ENCODE data around the gene EMP1. TPM values are rescaled to one million over a fixed set of nuclear protein-coding genes. Genes with fewer than 3 reads are reported as not detected.

The EMP1 gene
- total and polyA plus RNA-seq, 4 donors: 67.5 to 348 (median 167) TPM

DNA sequence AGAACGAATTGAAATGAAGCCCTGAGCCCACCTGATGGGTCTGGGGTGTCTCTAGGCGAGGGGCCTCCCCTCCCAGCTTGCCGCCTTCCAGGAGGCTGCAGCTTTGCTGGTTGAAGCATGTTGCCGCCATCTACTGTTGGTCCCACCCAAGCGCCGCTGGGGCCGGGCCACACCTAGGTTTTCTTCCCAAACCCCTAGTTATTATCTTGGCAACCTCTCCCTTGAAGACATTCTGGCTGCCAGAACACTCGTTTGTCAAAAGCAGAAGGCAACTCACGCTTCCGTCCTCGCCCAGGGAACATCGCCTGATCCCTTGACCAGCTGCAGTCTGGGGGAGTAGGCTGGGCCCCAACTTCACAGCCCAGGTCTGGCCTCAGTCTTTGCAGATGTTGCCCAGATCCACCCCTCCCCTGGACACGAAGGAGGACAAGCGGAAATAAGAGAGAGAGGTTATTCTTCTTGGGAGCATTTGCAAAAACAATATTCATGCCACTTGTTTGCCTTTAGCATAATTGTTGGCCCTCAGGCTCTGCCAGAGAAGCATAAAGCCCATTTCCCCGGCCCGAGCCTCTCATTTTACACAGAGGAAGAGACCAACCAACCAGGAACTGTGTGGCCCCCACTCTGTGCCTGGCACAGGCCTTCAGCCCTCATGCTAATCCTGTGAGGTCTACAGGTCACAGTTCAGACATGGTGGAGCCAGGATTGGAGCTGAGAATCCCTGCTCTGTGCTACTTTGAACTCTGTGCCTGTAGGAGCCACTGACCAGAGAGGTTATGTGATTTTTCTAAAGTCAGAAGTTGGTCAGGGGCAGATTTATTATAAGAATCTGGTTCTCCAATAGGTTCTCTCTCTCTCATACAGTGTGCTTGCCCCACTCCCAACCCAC is 6.8 kb downstream of the EMP1 start:
- peak overlapping the region; percentile 73 to 75 for H3K27ac ChIP-seq (ENCODE audit: low read depth in 1 of 2, low read length in 1 of 2)

DNA sequence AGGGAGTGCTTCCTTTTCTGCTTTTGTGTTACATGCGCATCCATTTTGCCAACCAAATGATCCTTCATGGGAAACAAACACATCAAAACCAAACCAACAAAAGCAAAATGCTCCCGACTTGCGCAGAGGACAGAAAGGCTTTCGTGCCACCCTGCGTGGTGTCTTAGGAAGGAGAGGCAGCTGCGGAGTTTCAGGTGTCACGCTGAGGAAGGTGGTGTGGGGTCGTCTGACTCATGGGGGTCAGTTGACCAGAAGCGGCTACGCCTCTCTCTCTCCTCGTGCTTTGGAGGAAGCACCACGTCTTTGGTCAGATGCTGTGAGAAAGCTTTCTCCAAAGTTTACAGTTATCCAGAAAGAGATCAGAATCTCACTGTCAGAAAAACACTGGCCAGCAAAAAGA is 7.9 kb downstream of the EMP1 start:
- Histone ChIP-seq H3K9me3 (ENCODE audit: control insufficient read depth in 4 of 4, insufficient read depth in 3 of 4, low read length in 3 of 4) (peaks cover 0 to 2% (median 0%) of the 10 kb centered on the region in 4 donors), H3K27me3 (ENCODE audit: control insufficient read depth in 3 of 3, insufficient read depth in 3 of 3, low read length in 2 of 3) (no peaks in the 10 kb centered on the region), H3K4me1 (ENCODE audit: control insufficient read depth in 5 of 5, insufficient read depth in 5 of 5, low read length in 5 of 5) (peaks cover 4 to 54% (median 17%) of the 10 kb centered on the region in 5 donors), H3K9ac (ENCODE audit: insufficient read depth in 1 of 2, low read length in 2 of 2) (no peak overlapping the region), H3K36me3 (ENCODE audit: control insufficient read depth in 4 of 4, insufficient read depth in 4 of 4, low read length in 4 of 4) (no peaks in the 10 kb centered on the region), H3K4me3 (no peak overlapping the region), H3K27ac (ENCODE audit: low read depth in 1 of 2, low read length in 1 of 2) (peak overlapping the region; percentile 9 to 50)
- TF ChIP-seq, protein P1, sequence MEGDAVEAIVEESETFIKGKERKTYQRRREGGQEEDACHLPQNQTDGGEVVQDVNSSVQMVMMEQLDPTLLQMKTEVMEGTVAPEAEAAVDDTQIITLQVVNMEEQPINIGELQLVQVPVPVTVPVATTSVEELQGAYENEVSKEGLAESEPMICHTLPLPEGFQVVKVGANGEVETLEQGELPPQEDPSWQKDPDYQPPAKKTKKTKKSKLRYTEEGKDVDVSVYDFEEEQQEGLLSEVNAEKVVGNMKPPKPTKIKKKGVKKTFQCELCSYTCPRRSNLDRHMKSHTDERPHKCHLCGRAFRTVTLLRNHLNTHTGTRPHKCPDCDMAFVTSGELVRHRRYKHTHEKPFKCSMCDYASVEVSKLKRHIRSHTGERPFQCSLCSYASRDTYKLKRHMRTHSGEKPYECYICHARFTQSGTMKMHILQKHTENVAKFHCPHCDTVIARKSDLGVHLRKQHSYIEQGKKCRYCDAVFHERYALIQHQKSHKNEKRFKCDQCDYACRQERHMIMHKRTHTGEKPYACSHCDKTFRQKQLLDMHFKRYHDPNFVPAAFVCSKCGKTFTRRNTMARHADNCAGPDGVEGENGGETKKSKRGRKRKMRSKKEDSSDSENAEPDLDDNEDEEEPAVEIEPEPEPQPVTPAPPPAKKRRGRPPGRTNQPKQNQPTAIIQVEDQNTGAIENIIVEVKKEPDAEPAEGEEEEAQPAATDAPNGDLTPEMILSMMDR (IDR thresholded peaks at IDR 0.05; ENCODE audit: control extremely low read depth, extremely low read depth): no peak
- ATAC-seq (ENCODE audit: insufficient read depth, low FRiP score): no peak
- 75 to 86% methylated on average over 12 of the region's 12 CpGs for WGBS, 2 donors
- DNase-seq: peak in 1 of 3 donors; percentile 22

More for the DNA sequence above, 6.8 kb downstream of the EMP1 start:
- H3K4me3 ChIP-seq: no peak overlapping the region
- ATAC-seq (ENCODE audit: insufficient read depth, low FRiP score) (no peak), DNase-seq (peak in 1 of 3 donors; percentile 18)
- no peaks in the 10 kb centered on the region for H3K27me3 ChIP-seq (ENCODE audit: control insufficient read depth in 3 of 3, insufficient read depth in 3 of 3, low read length in 2 of 3)
- H3K36me3 ChIP-seq (ENCODE audit: control insufficient read depth in 4 of 4, insufficient read depth in 4 of 4, low read length in 4 of 4): no peaks in the 10 kb centered on the region
- H3K4me1 ChIP-seq (ENCODE audit: control insufficient read depth in 5 of 5, insufficient read depth in 5 of 5, low read length in 5 of 5): peaks cover 4 to 54% (median 17%) of the 10 kb centered on the region in 5 donors
- peaks cover 0 to 2% (median 0%) of the 10 kb centered on the region in 4 donors for H3K9me3 ChIP-seq (ENCODE audit: control insufficient read depth in 4 of 4, insufficient read depth in 3 of 4, low read length in 3 of 4)
- H3K9ac ChIP-seq (ENCODE audit: insufficient read depth in 1 of 2, low read length in 2 of 2): no peak overlapping the region
- WGBS, 2 donors: 56 to 62% methylated on average over 16 of the region's 16 CpGs
- TF ChIP-seq, protein P1 (IDR thresholded peaks at IDR 0.05; ENCODE audit: control extremely low read depth, extremely low read depth): no peak

DNA sequence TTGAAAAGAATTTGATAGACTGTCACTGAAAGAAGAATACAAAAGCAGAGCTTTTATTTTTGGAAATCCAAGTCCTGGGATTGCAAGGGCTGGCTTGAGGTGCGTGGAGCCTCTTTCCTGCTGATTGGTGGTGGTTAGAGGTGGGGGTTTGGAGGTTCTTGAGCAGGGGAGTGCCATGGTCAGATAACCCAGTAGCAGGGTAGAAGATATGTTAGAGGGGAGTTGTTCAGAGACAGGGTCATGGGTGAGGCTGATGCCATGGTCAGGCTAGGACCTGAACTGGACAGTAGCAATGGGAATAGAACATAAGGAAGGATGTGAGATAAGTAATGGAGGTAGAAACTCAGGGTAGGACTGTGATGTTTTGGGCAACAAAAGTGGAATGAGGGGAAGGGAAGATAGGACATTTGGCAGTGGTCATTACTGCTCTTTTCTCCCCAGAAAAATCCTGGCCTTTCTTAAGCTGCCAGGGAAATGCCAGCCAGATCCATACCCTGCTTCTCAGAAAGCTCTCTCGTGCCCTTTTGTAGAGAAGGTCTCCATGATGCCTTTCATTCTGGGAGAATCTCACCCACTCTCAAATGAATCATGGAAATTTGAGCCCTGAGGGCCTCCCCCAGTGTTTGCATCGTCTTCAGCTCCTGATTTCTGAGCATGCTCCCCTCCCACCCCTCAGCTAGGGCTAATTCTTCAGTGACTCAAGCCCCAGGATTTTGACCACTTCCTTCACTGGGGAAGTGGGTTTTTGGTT is 9.5 kb downstream of the EMP1 start:
- Histone ChIP-seq H3K9me3 (ENCODE audit: control insufficient read depth in 4 of 4, insufficient read depth in 3 of 4, low read length in 3 of 4) (peaks cover 0 to 2% (median 0%) of the 10 kb centered on the region in 4 donors), H3K9ac (ENCODE audit: insufficient read depth in 1 of 2, low read length in 2 of 2) (no peak overlapping the region), H3K27me3 (ENCODE audit: control insufficient read depth in 3 of 3, insufficient read depth in 3 of 3, low read length in 2 of 3) (no peaks in the 10 kb centered on the region), H3K27ac (ENCODE audit: low read depth in 1 of 2, low read length in 1 of 2) (peak overlapping the region in 1 of 2 donors; percentile 52), H3K36me3 (ENCODE audit: control insufficient read depth in 4 of 4, insufficient read depth in 4 of 4, low read length in 4 of 4) (no peaks in the 10 kb centered on the region), H3K4me1 (ENCODE audit: control insufficient read depth in 5 of 5, insufficient read depth in 5 of 5, low read length in 5 of 5) (peaks cover 4 to 54% (median 15%) of the 10 kb centered on the region in 5 donors), H3K4me3 (no peak overlapping the region)
- TF ChIP-seq, protein P1 (IDR thresholded peaks at IDR 0.05; ENCODE audit: control extremely low read depth, extremely low read depth): no peak
- no peak for ATAC-seq (ENCODE audit: insufficient read depth, low FRiP score)
- 58 to 59% methylated on average over 3 of the region's 3 CpGs for WGBS, 2 donors
- peak in 1 of 3 donors; percentile 12 for DNase-seq
